Stimulated activated naive B cell treated with anti-CD40 and anti-IgM and Interleukin-4, amounts not matched to agents 10 μg/mL and 1 μg/mL and 100 μg/mL, for 72 hours (primary cell): Measurements from ENCODE around the gene CD83.
"Not testable (repeated sequence)": the region's sequence is repeated elsewhere in the genome, so short reads cannot be mapped to it uniquely, and the experiment has no call there.

ENCODE experiments used
- ATAC-seq, 2 donors: fragments of 150-1000 bp; cut with Tn5 transposase; replicated peaks; 2 replicates each; pipeline ENCODE4 v1.10.0; 2021; ENCODE audit warnings: moderate library complexity in 1 of 2
- DNase-seq: peaks from one replicate; pipeline ENCODE4 v3.0.0; 2021
- H3K27ac Mint-ChIP-seq: one replicate; pipeline ENCODE4 v1.8.0; 2022; ENCODE audit warnings: mild to moderate bottlenecking, mixed read lengths
- H3K27me3 Mint-ChIP-seq, 2 donors: one replicate each; pipeline ENCODE4 v1.8.0; 2022; ENCODE audit warnings: mixed read lengths in 2 of 2
- H3K36me3 Mint-ChIP-seq, 2 donors: one replicate each; pipeline ENCODE4 v1.8.0; 2022; ENCODE audit warnings: mixed read lengths in 2 of 2, mild to moderate bottlenecking in 1 of 2
- H3K4me1 Mint-ChIP-seq, 2 donors: one replicate each; pipeline ENCODE4 v1.8.0; 2022; ENCODE audit warnings: mixed read lengths in 2 of 2, mild to moderate bottlenecking in 1 of 2
- H3K4me3 Mint-ChIP-seq, 2 donors: one replicate each; pipeline ENCODE4 v1.8.0; 2022; ENCODE audit warnings: mild to moderate bottlenecking in 2 of 2, mixed read lengths in 2 of 2, moderate library complexity in 1 of 2
- H3K9me3 Mint-ChIP-seq, 2 donors: one replicate each; pipeline ENCODE4 v1.8.0; 2022; ENCODE audit warnings: mixed read lengths in 2 of 2, mild to moderate bottlenecking in 1 of 2

Gene CD83, protein sequence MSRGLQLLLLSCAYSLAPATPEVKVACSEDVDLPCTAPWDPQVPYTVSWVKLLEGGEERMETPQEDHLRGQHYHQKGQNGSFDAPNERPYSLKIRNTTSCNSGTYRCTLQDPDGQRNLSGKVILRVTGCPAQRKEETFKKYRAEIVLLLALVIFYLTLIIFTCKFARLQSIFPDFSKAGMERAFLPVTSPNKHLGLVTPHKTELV

GRCh38 chr6:14117158-14118090 is at the start of gene CD83:
CD83 (plus strand) TSS chr6:14117772; CDS start chr6:14117812, 40 bp downstream.
- H3K4me1 Mint-ChIP-seq = peaks cover 35 to 53% of the 10 kb centered on the region in 2 donors
- H3K27ac Mint-ChIP-seq = peak within 1 kb of the TSS; percentile 100
- peaks cover 0 to 2% of the 10 kb centered on the region in 2 donors for H3K9me3 Mint-ChIP-seq
- ATAC-seq (peak; percentile 60 to 64), DNase-seq (peak; percentile 88)
- H3K4me3 Mint-ChIP-seq = peak within 1 kb of the TSS; percentile 98 to 99
- peaks cover 9 to 15% of the 10 kb centered on the region in 2 donors for H3K27me3 Mint-ChIP-seq
- peaks cover 54 to 63% of the 10 kb centered on the region in 2 donors for H3K36me3 Mint-ChIP-seq

DNA sequence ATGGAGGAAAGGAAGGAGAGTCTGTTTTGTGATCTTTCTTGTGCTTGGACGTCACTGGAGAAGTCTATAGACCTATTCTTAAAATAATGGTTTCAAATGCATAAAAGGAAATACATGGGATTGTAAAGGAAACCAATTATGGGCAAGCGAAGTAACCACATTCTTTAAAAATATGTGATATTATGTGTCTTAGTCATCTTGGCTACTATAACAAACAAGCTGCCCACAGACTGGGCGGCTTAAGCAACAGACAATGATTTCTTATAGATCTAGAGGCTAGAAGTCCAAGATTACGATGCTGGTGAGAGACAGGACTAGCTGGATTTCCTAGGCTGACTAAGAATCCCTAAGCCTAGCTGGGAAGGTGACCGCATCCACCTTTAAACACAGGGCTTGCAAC is 49.4 kb upstream of the CD83 start:
- H3K27me3 Mint-ChIP-seq = no peaks in the 10 kb centered on the region
- peak overlapping the region; percentile 97 for H3K27ac Mint-ChIP-seq
- peaks cover 0 to 3% of the 10 kb centered on the region in 2 donors for H3K36me3 Mint-ChIP-seq
- DNase-seq (no peak), ATAC-seq (peak; percentile 54 to 62)
- H3K9me3 Mint-ChIP-seq = no peaks in the 10 kb centered on the region
- H3K4me1 Mint-ChIP-seq = peaks cover 37 to 63% of the 10 kb centered on the region in 2 donors
- H3K4me3 Mint-ChIP-seq = peak overlapping the region; percentile 33 to 50

DNA sequence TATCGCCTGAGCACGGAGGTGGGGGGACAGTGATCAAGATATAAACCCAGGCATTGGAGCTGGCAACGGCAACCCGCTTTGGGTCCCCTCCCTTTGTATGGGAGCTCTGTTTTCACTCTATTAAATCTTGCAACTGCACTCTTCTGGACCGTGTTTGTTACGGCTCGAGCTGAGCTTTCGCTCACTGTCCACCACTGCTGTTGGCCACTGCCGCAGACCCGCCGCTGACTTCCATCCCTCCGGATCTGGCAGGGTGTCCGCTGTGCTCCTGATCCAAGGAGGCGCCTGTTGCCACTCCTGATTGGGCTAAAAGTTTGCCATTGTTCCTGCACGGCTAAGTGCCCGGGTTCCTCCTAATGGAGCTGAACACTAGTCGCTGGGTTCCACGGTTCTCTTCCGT is 48.9 kb upstream of the CD83 start:
- H3K9me3 Mint-ChIP-seq = peaks cover 0 to 3% of the 10 kb centered on the region in 2 donors
- no peak for DNase-seq
- H3K4me1 Mint-ChIP-seq = peaks cover 39 to 67% of the 10 kb centered on the region in 2 donors
- H3K27ac Mint-ChIP-seq = peak overlapping the region; percentile 97
- ATAC-seq = no peak
- peaks cover 0 to 3% of the 10 kb centered on the region in 2 donors for H3K36me3 Mint-ChIP-seq
- H3K27me3 Mint-ChIP-seq = no peaks in the 10 kb centered on the region
- peak overlapping the region in 1 of 2 donors; percentile 12 for H3K4me3 Mint-ChIP-seq

DNA sequence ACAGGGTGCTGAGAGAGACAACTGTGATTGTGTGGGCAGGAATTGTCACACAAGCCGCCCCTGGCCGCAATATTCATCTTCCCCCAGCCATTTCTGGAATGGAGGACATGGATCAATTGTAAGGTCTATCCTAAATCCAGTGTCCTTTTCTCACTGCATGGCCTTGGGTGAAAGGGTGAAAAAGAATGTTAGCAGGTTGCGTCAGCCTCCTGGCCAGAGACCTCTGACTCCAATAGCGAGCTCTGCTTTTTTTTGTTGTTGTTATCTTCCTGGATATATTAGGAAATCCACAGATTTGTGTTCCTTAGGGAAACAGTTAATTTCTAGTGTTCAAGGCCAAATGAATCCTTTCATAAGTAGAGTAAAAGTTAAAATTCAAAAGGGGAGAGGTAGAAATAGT is 47.1 kb upstream of the CD83 start:
- Mint-ChIP-seq H3K9me3 (peaks cover 0 to 3% of the 10 kb centered on the region in 2 donors), H3K27me3 (no peaks in the 10 kb centered on the region), H3K4me1 (peaks cover 50 to 80% of the 10 kb centered on the region in 2 donors), H3K36me3 (peaks cover 0 to 3% of the 10 kb centered on the region in 2 donors), H3K4me3 (no peak overlapping the region), H3K27ac (peak overlapping the region; percentile 97)
- ATAC-seq (no peak), DNase-seq (no peak)

GRCh38 chr6:14072084-14072483 is 45.5 kb upstream of the CD83 start:
- DNase-seq (peak; percentile 66), ATAC-seq (peak; percentile 68 to 71)
- Mint-ChIP-seq H3K27ac (peak overlapping the region; percentile 97), H3K9me3 (peaks cover 0 to 3% of the 10 kb centered on the region in 2 donors), H3K36me3 (peaks cover 0 to 3% of the 10 kb centered on the region in 2 donors), H3K4me3 (peak overlapping the region; percentile 52 to 61), H3K27me3 (no peaks in the 10 kb centered on the region), H3K4me1 (peaks cover 48 to 77% of the 10 kb centered on the region in 2 donors)

- H3K36me3 Mint-ChIP-seq, H3K27me3 Mint-ChIP-seq, H3K9me3 Mint-ChIP-seq: not testable (repeated sequence)
- Mint-ChIP-seq H3K4me1 (peaks cover 48 to 77% of the 10 kb centered on the region in 2 donors), H3K27ac (peak overlapping the region; percentile 98), H3K4me3 (peak overlapping the region; percentile 71 to 85)
- DNase-seq = peak; percentile 61
- ATAC-seq = peak; percentile 53 to 57
These were observed 43.8 kb upstream of the CD83 start for GRCh38 chr6:14073561-14074354.

GRCh38 chr6:14074476-14075094 is 43.0 kb upstream of the CD83 start:
- peaks cover 0 to 3% of the 10 kb centered on the region in 2 donors for H3K9me3 Mint-ChIP-seq
- peak overlapping the region; percentile 98 for H3K27ac Mint-ChIP-seq
- ATAC-seq = peak in 1 of 2 donors; percentile 2
- H3K27me3 Mint-ChIP-seq = no peaks in the 10 kb centered on the region
- peaks cover 0 to 3% of the 10 kb centered on the region in 2 donors for H3K36me3 Mint-ChIP-seq
- DNase-seq = no peak
- peak overlapping the region; percentile 85 to 86 for H3K4me3 Mint-ChIP-seq
- H3K4me1 Mint-ChIP-seq = peaks cover 47 to 78% of the 10 kb centered on the region in 2 donors

DNA sequence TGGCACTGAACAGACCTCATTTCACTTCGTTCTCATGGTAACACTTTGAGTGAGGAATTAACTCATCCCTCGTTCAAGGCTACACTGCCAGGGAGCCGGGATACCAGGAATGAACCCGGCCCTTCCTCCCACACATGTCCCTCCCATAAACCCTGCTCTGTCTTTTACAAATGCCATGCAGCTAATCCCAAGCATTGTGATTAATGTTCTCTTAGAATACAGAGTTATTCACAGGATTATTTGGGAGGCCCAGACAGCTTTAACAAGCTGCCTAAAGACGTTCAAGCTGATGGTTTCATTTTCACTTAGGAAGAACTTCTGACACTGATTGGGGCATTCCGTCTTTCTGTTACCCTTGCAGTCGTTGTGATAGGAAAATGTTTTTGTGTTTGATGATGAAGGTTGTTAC is 42.5 kb upstream of the CD83 start:
- Mint-ChIP-seq H3K4me1 (peaks cover 47 to 82% of the 10 kb centered on the region in 2 donors), H3K4me3 (peak overlapping the region; percentile 85 to 86), H3K9me3 (peaks cover 0 to 3% of the 10 kb centered on the region in 2 donors), H3K27me3 (no peaks in the 10 kb centered on the region), H3K36me3 (peaks cover 0 to 3% of the 10 kb centered on the region in 2 donors), H3K27ac (peak overlapping the region; percentile 98)
- ATAC-seq = peak; percentile 62 to 68
- no peak for DNase-seq

DNA sequence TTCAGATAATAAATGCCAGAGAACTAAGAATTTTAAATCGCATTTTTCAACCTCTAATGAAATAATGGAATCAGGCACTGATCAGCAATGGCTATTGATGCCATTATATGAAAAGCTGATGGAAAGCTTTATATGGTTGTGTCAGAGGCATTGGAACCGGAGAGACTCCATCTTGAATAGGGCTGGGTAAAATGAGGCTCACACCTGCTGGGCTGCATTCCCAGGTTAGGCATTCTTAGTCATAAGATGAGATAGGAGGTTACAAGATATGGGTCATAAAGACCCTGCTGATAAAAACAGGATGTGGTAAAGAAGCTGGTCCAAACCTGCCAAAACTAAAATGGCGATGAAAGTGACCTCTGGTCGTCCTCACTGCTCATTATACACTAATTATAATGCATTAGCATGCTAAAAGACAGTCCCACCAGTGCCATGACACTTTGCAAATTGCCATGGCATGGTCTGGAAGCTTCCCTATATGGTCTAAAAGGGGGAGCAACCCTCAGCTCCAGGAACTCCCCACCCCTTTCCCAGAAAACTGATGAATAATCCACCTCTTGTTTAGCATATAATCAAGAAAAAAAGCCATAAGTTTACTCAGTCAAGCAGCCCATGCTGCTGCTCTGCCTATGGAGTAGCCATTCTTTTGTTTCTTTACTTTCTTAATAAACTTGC is 40.2 kb upstream of the CD83 start:
- peak overlapping the region; percentile 87 for H3K27ac Mint-ChIP-seq
- H3K4me3 Mint-ChIP-seq = no peak overlapping the region
- ATAC-seq (peak; percentile 20 to 31), DNase-seq (no peak)
- H3K27me3 Mint-ChIP-seq = no peaks in the 10 kb centered on the region
- H3K36me3 Mint-ChIP-seq = no peaks in the 10 kb centered on the region
- H3K9me3 Mint-ChIP-seq = peaks cover 0 to 3% of the 10 kb centered on the region in 2 donors
- peaks cover 46 to 79% of the 10 kb centered on the region in 2 donors for H3K4me1 Mint-ChIP-seq

GRCh38 chr6:14079433-14079832 is 38.1 kb upstream of the CD83 start:
- H3K9me3 Mint-ChIP-seq = no peaks in the 10 kb centered on the region
- H3K36me3 Mint-ChIP-seq = no peaks in the 10 kb centered on the region
- DNase-seq (no peak), ATAC-seq (peak; percentile 58 to 62)
- H3K4me1 Mint-ChIP-seq = peaks cover 47 to 85% of the 10 kb centered on the region in 2 donors
- no peaks in the 10 kb centered on the region for H3K27me3 Mint-ChIP-seq
- H3K27ac Mint-ChIP-seq = peak overlapping the region; percentile 52
- H3K4me3 Mint-ChIP-seq = no peak overlapping the region

DNA sequence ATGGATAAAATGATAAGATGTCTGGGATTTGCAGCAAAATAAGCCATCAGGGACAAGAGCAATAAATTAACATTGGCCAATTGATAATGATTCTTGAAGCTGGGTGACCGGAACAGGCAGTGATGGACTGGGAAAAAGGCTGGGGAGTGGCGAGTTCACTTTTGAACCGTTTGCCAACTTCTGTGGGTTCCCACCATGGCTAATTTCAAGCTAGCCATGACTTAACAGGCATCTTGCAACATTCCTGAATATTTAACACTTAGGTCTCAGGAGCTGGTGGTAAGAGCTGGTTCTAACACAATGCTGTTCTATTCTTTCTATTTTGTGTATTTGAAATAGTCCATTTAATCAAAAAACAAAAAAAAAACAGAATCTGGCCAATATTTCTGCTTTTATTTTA is 37.6 kb upstream of the CD83 start:
- ATAC-seq (no peak), DNase-seq (no peak)
- H3K27ac Mint-ChIP-seq = peak overlapping the region; percentile 5
- no peak overlapping the region for H3K4me3 Mint-ChIP-seq
- H3K9me3 Mint-ChIP-seq = no peaks in the 10 kb centered on the region
- H3K36me3 Mint-ChIP-seq = no peaks in the 10 kb centered on the region
- peaks cover 49 to 85% of the 10 kb centered on the region in 2 donors for H3K4me1 Mint-ChIP-seq
- H3K27me3 Mint-ChIP-seq = no peaks in the 10 kb centered on the region

DNA sequence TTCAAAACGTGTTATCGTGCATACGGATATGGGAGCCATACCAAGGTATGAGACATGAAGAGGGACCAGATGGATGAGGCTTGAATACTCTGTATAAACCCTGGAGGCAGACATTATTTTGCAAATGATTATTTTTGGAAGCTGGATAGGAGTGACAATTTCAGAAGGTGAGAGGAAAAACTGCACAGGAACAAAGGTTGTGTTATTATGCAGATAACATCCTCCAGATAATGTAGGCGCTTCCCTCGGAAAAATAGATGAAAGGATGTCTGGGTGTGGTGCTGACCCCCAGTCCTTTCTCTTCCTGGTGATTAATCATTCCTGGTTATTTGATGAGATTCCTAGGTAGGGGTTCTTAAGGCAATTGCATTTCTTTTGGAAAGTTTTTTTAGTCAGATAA is 36.4 kb upstream of the CD83 start:
- DNase-seq (no peak), ATAC-seq (no peak)
- Mint-ChIP-seq H3K36me3 (no peaks in the 10 kb centered on the region), H3K4me3 (no peak overlapping the region), H3K27me3 (no peaks in the 10 kb centered on the region), H3K4me1 (peaks cover 55 to 90% of the 10 kb centered on the region in 2 donors), H3K27ac (peak overlapping the region; percentile 37), H3K9me3 (no peaks in the 10 kb centered on the region)

DNA sequence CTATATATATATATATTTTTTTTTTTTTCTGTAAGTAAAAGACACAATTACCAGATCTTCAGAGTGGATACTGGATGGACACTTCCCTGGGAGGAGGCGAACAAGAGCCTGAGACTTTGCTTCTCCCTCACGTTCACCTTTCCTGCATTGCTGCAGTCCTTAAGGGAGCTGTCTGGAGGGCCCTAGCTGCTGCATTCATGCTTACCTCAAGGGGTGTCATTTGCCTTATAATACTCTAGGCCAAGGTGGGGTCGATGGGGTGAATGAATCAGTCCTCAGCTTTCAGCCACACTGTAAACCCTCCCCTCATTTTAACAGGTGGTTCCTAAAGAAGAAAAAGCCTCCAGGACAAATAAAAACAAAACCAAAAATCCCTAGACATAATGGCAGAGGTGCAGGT is 34.8 kb upstream of the CD83 start:
- ATAC-seq (no peak), DNase-seq (no peak)
- Mint-ChIP-seq H3K4me3 (no peak overlapping the region), H3K27ac (no peak overlapping the region), H3K36me3 (no peaks in the 10 kb centered on the region), H3K9me3 (no peaks in the 10 kb centered on the region), H3K27me3 (no peaks in the 10 kb centered on the region), H3K4me1 (peaks cover 55 to 93% of the 10 kb centered on the region in 2 donors)
